ENCODE data around the gene CDH4. TPM values are rescaled to one million over a fixed set of nuclear protein-coding genes. Genes with fewer than 3 reads are reported as not detected.

CDH4 gene
- total and polyA plus RNA-seq, 9 of the 15 experiments (the other 6 are each of a cell fraction or from before 2014, with no cell fraction given): 0.04 TPM; not detected in 8

DNA sequence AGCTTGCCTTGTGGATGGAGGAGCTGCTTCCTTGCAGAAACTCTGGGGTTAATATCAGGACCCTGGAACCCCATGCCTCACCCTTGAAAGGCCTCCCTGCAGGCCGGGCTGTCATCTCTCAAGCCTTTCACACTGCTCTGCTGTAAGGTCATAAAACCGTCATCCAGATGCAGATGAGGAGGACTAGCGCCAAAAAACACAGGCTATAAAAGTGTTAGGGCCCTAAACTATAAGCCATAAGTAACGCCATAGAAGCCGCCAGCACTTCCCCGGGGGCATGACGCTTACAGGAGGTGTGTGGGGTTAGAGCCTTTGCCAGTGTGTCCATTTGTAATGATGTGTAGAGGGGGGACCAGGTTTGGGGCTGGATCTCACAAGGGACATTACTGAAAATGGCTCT, 47.6 kb downstream of the CDH4 start:
- WGBS (ENCODE audit: insufficient coverage, low coverage, missing lambda C conversion rate): 0% methylated on average over 7 of the region's 7 CpGs
- Histone ChIP-seq H3K36me3 (ENCODE audit: control insufficient read depth, insufficient read depth, low read length) (no peaks in the 10 kb centered on the region), H3K4me1 (replicated peaks in 1 of 2; ENCODE audit: control insufficient read depth in 2 of 2, insufficient read depth in 2 of 2, low read length in 2 of 2) (no peaks in the 10 kb centered on the region), H2AFZ (ENCODE audit: low read depth, low read length) (no peak overlapping the region), H4K20me1 (replicated peaks; ENCODE audit: control insufficient read depth, insufficient read depth, low read length) (0 out of 2 replicates have a peak, but pooled peaks cover 3% of the 10 kb centered on the region), H3K9ac (ENCODE audit: insufficient read depth in 1 of 2, low read depth in 2 of 2, low read length in 2 of 2) (no peak overlapping the region), H3K27ac (ENCODE audit: extremely low read depth, low read depth, low read length) (no peak overlapping the region), H3K9me3 (replicated peaks; ENCODE audit: control insufficient read depth, insufficient read depth, low read depth, low read length) (no peaks in the 10 kb centered on the region), H3K4me3 (no peak overlapping the region), H3K27me3 (ENCODE audit: control insufficient read depth in 2 of 2, insufficient read depth in 2 of 2, low read length in 2 of 2) (peaks cover 6 to 58% of the 10 kb centered on the region in 2 experiments; a peak in 4 of 5 replicates), H3K4me2 (ENCODE audit: insufficient read depth, low read length) (no peak overlapping the region), H3K79me2 (ENCODE audit: control insufficient read depth, insufficient read depth, low read length) (no peaks in the 10 kb centered on the region), H3K9me1 (ENCODE audit: control insufficient read depth, insufficient read depth, low read length) (no peaks in the 10 kb centered on the region)
- intact Hi-C loops (cut with micrococcal nuclease) (no loop called here), in situ Hi-C loops (cut with MboI) (no loop called here)
- ATAC-seq: no peak
- no TSS peak for BruUV-seq (replicated peaks)
- FAIRE-seq: no peak
- DNase-seq (ENCODE audit: extremely low read depth in 1 of 4, low spot score in 3 of 4): no peak
- ChIA-PET POLR2A (no interaction called here), CTCF (ENCODE audit: low intra/inter-chr PET ratio) (no interaction called here)
- TF ChIP-seq POLR2AphosphoS2 (IDR thresholded peaks at IDR 0.05; ENCODE audit: low read length) (no peak), HOXB6 (CRISPR knock-in tag; IDR thresholded peaks at IDR 0.05; ENCODE audit: borderline replicate concordance) (no peak), ARHGAP35 (IDR thresholded peaks at IDR 0.05; ENCODE audit: partially characterized antibody) (no peak), LEF1 (IDR thresholded peaks at IDR 0.05) (no peak), NR2C2 (CRISPR knock-in tag; IDR thresholded peaks at IDR 0.05) (no peak), NR2C2 (tag; IDR thresholded peaks at IDR 0.05) (no peak), POLR2H (tag; IDR thresholded peaks at IDR 0.05; ENCODE audit: low read depth) (no peak), ZNF174 (CRISPR knock-in tag; IDR thresholded peaks at IDR 0.05) (no peak), ZSCAN29 (IDR thresholded peaks at IDR 0.05) (no peak), MCM3 (IDR thresholded peaks at IDR 0.05) (no peak), ZNF347 (CRISPR knock-in tag; IDR thresholded peaks at IDR 0.05; ENCODE audit: low read depth) (no peak)
- TF ChIP-seq, protein P1, sequence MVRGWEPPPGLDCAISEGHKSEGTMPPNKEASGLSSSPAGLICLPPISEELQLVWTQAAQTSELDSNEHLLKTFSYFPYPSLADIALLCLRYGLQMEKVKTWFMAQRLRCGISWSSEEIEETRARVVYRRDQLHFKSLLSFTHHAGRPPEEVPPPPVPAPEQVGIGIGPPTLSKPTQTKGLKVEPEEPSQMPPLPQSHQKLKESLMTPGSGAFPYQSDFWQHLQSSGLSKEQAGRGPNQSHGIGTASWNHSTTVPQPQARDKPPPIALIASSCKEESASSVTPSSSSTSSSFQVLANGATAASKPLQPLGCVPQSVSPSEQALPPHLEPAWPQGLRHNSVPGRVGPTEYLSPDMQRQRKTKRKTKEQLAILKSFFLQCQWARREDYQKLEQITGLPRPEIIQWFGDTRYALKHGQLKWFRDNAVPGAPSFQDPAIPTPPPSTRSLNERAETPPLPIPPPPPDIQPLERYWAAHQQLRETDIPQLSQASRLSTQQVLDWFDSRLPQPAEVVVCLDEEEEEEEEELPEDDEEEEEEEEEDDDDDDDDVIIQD (CRISPR knock-in tag; IDR thresholded peaks at IDR 0.05): no peak
- TF ChIP-seq, protein P2, sequence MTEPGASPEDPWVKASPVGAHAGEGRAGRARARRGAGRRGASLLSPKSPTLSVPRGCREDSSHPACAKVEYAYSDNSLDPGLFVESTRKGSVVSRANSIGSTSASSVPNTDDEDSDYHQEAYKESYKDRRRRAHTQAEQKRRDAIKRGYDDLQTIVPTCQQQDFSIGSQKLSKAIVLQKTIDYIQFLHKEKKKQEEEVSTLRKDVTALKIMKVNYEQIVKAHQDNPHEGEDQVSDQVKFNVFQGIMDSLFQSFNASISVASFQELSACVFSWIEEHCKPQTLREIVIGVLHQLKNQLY (CRISPR knock-in tag; conservative IDR thresholded peaks at IDR 0.05): no peak
- TF ChIP-seq, protein P3, sequence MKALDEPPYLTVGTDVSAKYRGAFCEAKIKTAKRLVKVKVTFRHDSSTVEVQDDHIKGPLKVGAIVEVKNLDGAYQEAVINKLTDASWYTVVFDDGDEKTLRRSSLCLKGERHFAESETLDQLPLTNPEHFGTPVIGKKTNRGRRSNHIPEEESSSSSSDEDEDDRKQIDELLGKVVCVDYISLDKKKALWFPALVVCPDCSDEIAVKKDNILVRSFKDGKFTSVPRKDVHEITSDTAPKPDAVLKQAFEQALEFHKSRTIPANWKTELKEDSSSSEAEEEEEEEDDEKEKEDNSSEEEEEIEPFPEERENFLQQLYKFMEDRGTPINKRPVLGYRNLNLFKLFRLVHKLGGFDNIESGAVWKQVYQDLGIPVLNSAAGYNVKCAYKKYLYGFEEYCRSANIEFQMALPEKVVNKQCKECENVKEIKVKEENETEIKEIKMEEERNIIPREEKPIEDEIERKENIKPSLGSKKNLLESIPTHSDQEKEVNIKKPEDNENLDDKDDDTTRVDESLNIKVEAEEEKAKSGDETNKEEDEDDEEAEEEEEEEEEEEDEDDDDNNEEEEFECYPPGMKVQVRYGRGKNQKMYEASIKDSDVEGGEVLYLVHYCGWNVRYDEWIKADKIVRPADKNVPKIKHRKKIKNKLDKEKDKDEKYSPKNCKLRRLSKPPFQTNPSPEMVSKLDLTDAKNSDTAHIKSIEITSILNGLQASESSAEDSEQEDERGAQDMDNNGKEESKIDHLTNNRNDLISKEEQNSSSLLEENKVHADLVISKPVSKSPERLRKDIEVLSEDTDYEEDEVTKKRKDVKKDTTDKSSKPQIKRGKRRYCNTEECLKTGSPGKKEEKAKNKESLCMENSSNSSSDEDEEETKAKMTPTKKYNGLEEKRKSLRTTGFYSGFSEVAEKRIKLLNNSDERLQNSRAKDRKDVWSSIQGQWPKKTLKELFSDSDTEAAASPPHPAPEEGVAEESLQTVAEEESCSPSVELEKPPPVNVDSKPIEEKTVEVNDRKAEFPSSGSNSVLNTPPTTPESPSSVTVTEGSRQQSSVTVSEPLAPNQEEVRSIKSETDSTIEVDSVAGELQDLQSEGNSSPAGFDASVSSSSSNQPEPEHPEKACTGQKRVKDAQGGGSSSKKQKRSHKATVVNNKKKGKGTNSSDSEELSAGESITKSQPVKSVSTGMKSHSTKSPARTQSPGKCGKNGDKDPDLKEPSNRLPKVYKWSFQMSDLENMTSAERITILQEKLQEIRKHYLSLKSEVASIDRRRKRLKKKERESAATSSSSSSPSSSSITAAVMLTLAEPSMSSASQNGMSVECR (CRISPR knock-in tag; IDR thresholded peaks at IDR 0.05): no peak
